IPS DF 4.7 (cell line): ENCODE data around the gene JAK1.
"Not testable (repeated sequence)": the region's sequence is repeated elsewhere in the genome, so short reads cannot be mapped to it uniquely, and the experiment has no call there.

ENCODE experiments used
- DNase-seq: peaks from one replicate; pipeline ENCODE4 v3.0.0-alpha.2; 2013; ENCODE audit warnings: low spot score; ENCODE audit errors: extremely low read depth

Gene JAK1

GRCh38 chr1:64950284-64950809 is 16.0 kb downstream of the JAK1 start:
- DNase-seq = no peak

- DNase-seq = no peak
These were observed 17.2 kb downstream of the JAK1 start for GRCh38 chr1:64948905-64949833.

DNA sequence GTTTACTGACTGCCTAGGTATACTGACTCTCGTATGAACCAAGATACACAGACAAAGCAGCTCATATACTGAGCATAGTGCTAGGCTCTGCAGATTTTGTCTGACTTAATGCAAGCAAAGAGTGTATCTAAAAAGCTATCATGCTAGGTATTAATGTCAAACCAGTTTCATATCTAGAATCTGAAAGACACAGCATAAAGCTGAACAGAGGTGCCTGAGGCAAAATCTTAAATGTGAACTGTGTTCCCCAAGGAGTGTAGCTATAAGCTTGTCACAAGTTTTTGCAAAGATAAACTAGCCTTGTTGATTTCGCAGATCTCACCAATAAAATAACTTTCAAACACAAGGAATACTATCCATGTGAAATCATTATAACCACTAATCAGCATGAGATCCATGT is 18.1 kb downstream of the JAK1 start:
- DNase-seq = no peak

GRCh38 chr1:64946916-64947315 is 19.4 kb downstream of the JAK1 start:
- DNase-seq = no peak

- DNase-seq = no peak
These were observed 21.4 kb downstream of the JAK1 start for GRCh38 chr1:64944913-64945312.

DNA sequence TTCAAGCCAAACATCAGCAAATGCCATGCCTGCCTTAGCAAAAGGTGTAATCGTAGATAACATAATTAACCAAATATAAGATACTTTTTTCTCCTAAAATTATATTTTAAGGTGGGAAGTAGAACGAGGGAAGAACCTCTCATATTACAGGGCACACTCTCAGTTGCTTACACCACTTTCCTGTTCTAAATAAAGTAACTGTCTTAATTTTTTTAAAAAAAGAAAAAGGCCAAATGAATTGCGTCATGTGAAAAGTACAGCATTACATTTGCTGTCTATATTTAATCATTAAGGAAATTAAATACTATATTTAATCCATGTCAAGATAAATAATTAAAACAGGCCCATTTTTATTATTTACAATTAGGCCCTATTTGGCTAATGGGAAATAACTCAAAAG is 23.7 kb downstream of the JAK1 start:
- no peak for DNase-seq

DNA sequence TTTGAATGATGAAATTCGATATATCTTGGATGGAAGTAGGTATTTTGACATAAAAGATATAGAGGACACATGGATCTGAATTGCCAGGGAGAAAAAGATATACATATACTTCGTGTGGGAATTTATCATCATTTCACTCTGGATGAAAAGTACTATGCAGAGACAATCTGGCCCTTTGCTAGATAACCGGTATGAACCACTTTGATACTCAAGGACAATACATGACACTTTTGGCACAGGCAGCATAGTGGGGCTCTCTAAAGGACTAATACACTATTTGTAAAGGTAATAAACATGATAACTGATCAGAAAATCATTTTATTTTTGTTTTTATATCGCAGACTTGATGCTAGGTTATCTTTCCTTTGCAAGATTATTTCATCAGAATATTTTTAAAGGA is 24.2 kb downstream of the JAK1 start:
- no peak for DNase-seq

DNA sequence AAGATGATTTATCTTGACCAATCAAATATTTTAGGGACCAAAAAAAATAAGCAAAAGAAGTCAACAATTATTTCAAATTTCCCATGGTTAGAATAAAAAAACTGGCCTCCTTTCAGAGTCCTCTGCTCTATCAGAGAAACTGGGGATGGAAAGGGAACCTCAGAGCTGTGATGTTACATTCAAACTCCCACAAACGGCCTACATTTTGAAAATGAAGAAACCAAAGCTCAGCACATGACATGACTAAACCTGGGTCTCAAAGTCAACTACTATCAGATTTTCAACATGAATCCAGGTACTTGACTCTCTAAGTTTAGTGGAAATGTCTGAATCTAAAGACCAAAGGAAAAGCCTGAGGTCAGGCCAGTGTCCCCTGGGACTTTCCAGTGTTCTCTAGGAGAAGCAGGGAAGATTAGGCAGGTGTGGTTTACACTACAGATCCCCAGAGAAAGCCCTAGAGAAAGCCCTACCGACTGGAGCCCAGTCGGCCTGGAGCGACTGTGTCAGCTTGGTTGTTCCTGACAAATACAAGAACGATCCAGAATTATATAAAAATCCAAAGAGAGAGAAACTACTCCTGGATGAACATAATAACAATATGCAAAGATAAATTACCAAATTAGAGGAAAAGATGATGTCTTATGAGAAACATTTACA is 24.8 kb downstream of the JAK1 start:
- DNase-seq = no peak

DNA sequence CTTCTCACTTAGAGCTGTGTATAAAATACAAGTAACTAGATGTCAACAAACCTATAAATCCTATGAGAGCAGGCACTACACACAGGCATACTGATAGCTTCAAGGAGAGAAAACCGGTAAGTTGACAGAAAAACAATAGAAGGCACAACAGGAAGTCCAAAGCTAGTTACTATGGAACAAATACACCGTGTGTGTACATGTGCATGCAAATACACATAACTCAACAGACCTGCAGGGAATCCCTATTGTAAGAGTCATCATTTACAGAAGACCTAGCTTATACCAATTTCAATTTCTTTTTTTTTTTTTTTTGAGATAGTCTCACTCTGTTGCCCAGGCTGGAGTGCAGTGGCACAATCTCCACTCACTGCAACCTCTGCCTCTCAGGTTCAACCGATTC is 26.3 kb downstream of the JAK1 start:
- no peak for DNase-seq

GRCh38 chr1:64938991-64939390 is 27.4 kb downstream of the JAK1 start:
- no peak for DNase-seq

DNA sequence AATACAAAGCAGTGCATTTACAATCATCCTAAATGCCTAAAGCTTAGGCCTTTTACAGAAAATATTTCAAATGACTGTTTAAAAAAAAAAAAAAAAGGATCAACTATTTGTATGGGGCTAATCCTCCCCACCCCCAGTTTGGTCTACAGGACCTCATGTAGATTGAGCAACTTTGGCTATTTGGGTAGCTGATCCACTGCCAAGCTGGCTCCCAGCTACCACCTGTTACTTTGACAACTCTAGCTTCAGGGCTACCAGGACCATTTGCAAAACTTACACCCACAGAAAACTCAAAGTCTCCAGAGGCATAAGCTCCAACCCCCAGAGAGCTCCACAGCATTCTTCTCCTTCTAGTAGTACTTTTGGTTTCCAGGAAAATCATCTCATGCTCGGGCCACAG is 29.4 kb downstream of the JAK1 start:
- DNase-seq = no peak

DNA sequence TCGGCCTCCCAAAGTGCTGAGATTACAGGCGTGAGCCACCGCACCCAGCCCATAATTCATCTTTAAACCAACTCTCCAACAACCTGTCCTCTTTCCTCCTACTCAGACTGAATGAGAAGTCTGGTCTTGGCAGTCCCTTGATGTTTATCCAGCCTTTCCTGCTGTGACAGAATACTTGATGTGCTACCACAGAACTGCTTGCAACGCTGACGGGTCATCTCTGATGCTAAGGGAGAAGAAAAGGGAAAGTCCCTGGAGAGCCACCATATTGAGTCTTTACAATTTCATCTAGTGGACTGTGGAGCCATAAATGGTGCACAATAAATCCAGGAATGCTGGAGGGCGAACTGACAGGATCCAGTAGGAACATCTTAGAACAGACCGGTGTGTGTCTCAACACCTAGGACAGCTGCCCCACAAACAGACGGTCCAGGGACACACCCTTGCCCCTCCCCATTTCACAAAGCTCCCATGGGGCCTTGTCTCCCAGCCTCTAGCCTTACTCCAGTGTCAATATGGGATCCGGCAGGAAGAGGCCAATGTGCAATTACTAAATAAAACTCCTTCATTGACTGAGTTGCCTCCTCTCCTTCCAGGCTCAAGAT is 30.7 kb downstream of the JAK1 start:
- DNase-seq = no peak

GRCh38 chr1:64934878-64935275 is 31.5 kb downstream of the JAK1 start:
- no peak for DNase-seq

DNA sequence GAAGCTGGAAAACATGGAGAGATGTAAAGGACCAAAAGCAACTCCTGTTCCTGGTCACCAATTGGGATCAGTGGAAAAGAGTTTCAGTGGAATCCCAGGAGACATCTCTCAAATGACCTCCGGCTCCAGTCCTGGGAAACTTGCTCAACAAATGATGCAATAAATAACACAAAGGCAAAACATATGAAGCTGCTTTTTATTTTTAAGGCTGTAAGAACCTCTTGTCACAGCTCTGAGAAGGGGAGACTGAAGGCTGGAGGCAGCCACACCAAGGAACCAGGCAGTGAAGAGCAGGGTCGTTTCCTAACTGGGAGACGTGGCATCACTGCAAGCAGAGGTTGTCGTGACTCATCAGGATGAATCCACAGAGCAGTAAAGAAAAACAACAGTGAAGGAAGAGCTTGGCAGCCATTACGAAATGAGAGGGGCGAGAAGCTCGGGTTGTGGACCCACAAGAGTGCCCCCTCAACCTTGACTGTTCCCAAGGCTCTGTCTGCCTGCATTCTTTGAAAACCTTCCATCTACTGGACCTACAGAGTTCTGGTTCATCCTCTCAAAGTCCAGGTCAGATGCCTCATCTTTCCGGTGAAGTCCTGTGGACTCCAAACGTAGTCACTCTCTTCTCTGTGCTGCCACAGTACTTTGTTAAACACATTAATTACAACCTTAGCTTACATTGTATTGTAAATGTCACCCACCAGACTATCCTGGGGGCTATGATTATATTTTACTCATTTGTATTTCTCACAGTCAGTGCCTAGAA is 32.1 kb downstream of the JAK1 start:
- DNase-seq = no peak

GRCh38 chr1:64933296-64934070 is 32.9 kb downstream of the JAK1 start:
- DNase-seq = no peak

DNA sequence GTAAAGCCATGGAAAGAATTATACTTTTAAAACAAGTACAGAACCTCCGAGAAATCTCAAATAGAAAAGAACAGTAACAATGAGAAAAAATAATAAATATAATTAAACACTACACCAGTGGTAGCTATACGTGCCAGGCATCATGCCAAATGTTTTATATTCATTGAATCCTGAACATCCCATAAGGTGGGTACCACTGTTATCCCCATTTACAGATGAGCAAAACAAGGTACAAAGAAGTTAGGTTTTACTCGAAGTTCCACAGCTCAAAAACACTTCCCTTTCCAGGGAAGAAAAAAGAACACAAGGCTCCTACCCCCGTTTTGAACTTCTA is 33.4 kb downstream of the JAK1 start:
- DNase-seq = no peak

DNA sequence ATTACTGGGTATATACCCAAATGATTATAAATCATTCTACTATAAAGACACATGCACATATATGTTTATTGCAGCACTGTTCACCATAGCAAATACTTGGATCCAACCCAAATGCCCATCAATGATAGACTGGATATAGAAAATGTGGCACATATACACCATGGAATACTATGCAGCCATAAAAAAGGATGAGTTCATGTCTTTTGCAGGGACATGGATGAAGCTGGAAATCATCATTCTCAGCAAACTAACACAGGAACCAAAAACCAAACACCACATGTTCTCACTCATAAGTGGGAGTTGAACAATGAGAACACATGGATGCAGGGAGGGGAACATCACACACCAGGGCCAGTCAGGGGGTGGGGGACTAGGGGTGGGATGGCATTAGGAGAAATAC is 35.7 kb downstream of the JAK1 start:
- not testable (repeated sequence) for DNase-seq

DNA sequence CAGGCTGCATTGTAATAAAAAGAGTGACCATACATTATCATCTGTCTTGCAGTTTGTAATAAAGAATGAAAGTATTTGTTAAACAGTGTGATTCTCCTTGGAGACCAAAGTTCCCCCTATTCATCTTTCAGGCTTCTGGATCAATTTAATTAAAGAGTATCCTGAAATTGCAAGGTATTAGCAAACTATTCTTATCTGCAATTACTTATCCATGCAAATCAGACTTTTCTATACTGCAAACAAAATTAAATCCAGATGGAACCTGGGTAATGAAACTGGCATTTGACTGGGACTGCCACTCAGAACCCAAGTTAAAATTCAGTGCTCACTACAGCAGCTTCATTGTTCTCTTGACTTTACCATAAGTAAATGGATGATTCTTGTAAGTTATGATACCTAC is 37.1 kb downstream of the JAK1 start:
- no peak for DNase-seq

- DNase-seq = no peak
These were observed 38.0 kb downstream of the JAK1 start for GRCh38 chr1:64928325-64928724.

- DNase-seq = no peak
These were observed 40.8 kb downstream of the JAK1 start for GRCh38 chr1:64925594-64925993.

- DNase-seq = no peak
These were observed 43.0 kb downstream of the JAK1 start for GRCh38 chr1:64923294-64923718.
